ENCODE data around the gene NOTCH1.

- TF ChIP-seq CTCF (IDR thresholded peaks at IDR 0.05), result no peak
- TF ChIP-seq POLR2A (IDR thresholded peaks at IDR 0.05; ENCODE audit: low read depth), result no peak
- TF ChIP-seq POLR2AphosphoS5 (IDR thresholded peaks at IDR 0.05), result no peak
These were observed 4.1 kb downstream of the NOTCH1 start for GRCh38 chr9:136541709-136542108.
